GM03348 (cell line): ENCODE measurements around the gene SMYD2.

Source experiments
- DNase-seq: peaks from one replicate; pipeline ENCODE4 v3.0.0; 2012; ENCODE audit warnings: low spot score

SMYD2 gene

GRCh38 chr1:214329470-214330220 lies 48.7 kb downstream of the SMYD2 start:
- no peak for DNase-seq

DNA sequence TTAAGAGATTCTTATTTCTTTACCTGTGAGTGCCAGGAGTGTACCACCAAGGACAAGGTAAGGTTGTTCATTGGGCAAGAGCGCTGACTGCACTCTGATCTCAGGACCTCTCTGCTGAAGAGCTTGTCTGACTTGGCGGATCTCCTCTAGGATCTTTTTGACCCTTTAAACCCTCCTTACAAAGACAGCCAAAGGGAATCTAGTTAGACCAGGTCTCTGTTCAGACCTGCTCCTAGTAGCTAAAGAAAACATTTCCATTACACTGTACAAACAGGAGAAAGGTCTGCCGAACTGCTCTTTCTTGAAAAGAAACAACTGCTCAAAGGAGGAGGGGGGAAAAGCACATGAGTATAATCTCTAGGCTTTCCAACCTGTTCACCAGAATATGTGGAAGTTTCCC lies 49.3 kb downstream of the SMYD2 start:
- no peak for DNase-seq

GRCh38 chr1:214330715-214331114 lies 49.8 kb downstream of the SMYD2 start:
- DNase-seq: no peak

DNA sequence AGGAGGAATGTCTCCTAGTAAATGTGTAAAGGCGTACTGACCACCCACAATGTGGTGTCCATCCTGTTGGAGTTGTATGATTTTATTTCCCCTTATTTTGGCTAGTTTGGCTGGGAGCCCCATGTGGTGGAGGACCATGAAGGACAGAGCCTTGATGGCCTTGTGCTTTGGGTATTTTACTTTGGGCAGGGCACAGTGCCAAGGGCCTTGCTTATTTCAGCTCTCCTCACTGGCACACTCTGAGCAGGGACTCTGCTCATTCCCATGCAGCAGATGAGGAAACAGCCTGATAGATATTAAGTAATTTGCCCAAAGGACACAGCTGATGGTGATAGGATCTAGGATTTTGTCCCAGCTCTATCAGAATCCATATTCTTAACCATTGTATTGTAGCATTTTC lies 50.2 kb downstream of the SMYD2 start:
- no peak for DNase-seq

DNA sequence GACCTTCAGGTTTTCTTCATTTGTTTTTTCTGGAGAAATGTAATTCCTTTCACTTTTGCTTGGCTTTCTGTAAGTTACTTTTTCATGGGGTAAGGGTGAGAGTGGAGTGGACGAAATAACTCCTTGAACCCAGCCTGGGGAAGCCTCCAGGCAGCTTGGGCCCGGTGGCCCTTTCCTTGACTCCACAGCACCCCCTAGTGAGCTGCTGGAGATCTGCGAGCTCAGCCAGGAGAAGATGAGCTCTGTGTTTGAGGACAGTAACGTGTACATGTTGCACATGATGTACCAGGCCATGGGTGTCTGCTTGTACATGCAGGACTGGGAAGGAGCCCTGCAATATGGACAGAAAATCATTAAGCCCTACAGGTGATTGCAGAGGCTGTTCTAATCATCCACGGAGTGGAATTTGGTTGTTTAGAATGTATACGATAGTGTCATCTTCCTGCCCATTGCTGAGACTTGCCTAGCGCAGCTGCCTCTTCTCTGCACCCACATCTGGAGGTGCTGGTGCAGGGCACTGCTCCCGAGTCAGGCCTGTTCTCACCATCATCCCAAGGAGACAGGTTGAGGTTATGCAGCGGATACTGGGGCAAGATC lies 51.0 kb downstream of the SMYD2 start:
- peak; percentile 80 for DNase-seq

- peak; percentile 83 for DNase-seq
Observed at GRCh38 chr1:214332946-214333798, 52.2 kb downstream of the SMYD2 start.

DNA sequence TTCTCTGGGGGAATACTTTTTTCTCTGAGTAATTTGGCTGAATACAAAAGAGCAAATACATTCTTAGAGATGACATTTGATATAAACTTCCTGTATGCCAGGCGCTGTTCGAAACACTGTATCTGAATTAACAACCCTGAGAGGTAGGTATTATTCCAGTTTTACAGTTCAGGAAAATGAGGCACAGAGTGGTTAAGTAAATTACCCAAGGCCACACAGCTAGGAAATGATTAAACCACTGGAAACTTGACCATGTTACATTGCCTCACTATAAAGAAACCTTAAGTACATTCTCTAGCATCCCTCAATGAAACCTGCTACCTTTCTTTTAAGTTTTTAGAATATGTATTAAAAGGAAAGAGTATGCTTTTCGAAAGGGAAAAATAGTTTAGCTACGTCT lies 54.6 kb downstream of the SMYD2 start:
- DNase-seq: no peak

- DNase-seq: no peak
Observed at GRCh38 chr1:214337015-214337414, 56.1 kb downstream of the SMYD2 start.

- peak; percentile 42 for DNase-seq
Observed at GRCh38 chr1:214337511-214337910, 56.6 kb downstream of the SMYD2 start.

- DNase-seq: no peak
Observed at GRCh38 chr1:214338212-214338611, 57.3 kb downstream of the SMYD2 start.

GRCh38 chr1:214341459-214341858 lies 60.5 kb downstream of the SMYD2 start:
- no peak for DNase-seq

DNA sequence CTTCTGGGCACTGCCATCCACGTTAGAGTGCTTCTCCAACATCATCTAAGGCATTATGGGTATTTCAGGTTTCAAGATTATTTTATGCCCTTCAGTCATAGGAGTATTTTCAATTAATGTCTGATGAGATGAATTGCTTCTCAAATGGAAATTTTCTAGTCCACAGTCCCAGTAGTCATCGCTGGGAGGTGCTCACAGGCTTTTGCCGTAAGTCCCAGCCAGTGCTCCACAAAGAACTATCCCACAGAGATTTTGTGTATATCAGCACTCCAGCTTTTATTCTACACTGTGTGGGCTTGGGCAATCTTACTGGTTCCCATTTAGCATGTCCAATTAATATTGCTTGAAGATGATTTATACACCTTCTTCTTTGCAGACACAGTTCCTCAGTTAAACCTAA lies 61.0 kb downstream of the SMYD2 start:
- no peak for DNase-seq

- DNase-seq: no peak
Observed at GRCh38 chr1:214342525-214342924, 61.6 kb downstream of the SMYD2 start.

GRCh38 chr1:214344897-214345296 lies 63.9 kb downstream of the SMYD2 start:
- no peak for DNase-seq

DNA sequence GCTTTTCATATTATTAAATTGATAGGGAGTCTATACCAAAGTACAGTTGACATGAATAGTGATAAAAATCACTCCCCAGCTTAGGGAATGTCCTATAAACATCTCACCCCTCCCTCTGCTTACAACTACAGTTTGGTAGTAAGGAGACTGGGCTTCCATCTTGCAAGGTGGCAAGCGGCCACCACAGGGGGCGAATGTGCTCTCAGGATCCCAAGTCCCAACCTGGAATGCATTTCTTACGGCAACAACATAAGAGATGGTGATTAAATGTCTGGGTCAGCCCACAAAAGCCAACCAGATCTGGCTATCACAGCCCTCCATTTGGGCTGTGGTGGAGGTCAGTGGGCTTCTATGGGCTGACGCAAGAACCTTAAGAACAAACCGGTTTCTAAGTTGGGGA lies 68.0 kb downstream of the SMYD2 start:
- DNase-seq: no peak

DNA sequence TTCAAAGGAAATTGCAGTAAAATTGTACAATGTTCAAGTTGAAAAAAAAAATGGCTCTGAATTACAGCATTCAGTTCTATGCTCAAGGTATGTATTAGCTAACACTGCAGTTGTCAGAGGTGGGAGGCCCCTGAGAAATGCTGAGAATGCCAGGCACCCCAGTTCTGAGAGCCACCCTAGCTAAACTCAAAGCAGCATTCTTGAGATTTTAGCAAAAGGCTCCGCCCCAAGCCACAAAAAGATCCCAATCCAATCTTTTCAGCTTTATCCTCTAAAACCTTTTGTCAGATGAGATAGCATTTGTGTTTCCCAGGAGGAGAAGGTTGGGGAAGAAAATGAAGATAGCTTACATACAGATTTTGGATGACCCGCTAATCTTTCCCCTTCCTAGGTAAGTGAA lies 68.8 kb downstream of the SMYD2 start:
- DNase-seq: peak; percentile 59

- DNase-seq: no peak
Observed at GRCh38 chr1:214351551-214352277, 70.8 kb downstream of the SMYD2 start.

DNA sequence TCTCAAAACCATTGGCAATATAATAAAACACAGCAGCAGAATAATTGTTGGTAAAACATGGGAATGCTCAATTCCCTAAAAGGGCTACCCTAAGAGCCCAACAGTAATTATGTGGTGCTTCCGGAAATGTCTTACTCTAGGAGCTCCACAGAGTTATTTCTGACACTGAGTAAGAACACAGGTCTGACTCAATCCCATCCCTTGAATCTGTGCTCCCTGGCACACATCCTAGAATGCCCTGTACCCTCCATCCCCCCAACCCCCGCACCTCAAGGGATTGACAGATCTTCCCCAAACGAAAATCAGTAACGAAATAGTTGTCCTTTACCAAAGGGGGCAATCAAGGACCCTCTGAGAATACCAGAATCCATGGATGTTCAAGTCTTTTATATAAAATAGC lies 71.9 kb downstream of the SMYD2 start:
- DNase-seq: no peak

DNA sequence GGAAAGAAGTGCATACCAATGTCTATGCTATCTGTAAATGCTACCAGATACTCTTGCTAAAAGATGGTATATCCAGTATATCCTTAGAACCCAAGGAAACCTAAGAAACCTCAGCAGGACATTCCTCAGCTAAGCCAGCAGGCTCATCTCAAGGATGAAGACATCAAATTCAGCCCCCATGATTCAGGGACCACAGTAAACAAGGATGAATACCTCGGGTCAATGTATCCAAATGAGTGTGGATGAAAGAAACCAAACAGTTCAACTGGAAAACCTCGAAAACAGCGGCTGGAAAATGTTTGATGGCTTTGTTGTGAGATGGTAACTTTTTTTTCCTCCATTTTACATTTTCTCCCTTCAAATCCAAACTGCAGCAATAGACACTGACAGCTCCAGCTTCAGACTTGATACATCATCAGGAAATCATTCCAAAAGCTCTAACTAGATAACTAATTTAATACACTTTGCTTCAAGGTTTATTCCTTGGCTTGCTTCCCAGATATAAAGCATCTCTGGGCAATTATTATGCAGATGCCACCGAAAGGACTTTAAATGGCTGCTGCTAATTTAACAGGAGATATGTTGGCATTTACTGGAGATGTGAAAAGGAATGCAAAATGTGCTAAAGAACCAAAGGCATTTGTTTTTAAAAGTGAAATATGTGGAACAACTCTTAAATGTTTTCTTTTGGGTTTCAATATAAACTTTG lies 73.6 kb downstream of the SMYD2 start:
- no peak for DNase-seq

- no peak for DNase-seq
Observed at GRCh38 chr1:214360116-214360515, 79.2 kb downstream of the SMYD2 start.

- DNase-seq: no peak
Observed at GRCh38 chr1:214360525-214361164, 79.7 kb downstream of the SMYD2 start.
